ES-I3 (cell line): Measurements from ENCODE around the gene NOB1.
"Not testable (repeated sequence)": the region's sequence is repeated elsewhere in the genome, so short reads cannot be mapped to it uniquely, and the experiment has no call there.

ENCODE experiments used
- H3K36me3 ChIP-seq: 2 replicates; pipeline ENCODE4 v1.6.1; 2013; ENCODE audit warnings: mild to moderate bottlenecking, low read length, control low read depth, moderate library complexity; ENCODE audit not compliant: insufficient read depth
- H3K4me1 ChIP-seq: 2 replicates; pipeline ENCODE4 v1.6.1; 2013; ENCODE audit warnings: mild to moderate bottlenecking, control low read depth, low read length; ENCODE audit not compliant: insufficient read depth
- H3K9ac ChIP-seq: 2 replicates; pipeline ENCODE4 v1.6.1; 2013; ENCODE audit warnings: low read depth, mild to moderate bottlenecking, low read length, moderate library complexity
- H3K9me3 ChIP-seq: 2 replicates; pipeline ENCODE4 v1.6.1; 2013; ENCODE audit warnings: mild to moderate bottlenecking, low read length, moderate library complexity; ENCODE audit not compliant: control insufficient read depth, insufficient read depth

Gene NOB1

GRCh38 chr16:69771651-69771967 lies 16.9 kb upstream of the NOB1 start:
- Histone ChIP-seq H3K9me3 (peaks cover 7% of the 10 kb centered on the region; the same call in 1 of the 2 replicates), H3K4me1 (no peaks in the 10 kb centered on the region; the same call in 1 of the 2 replicates), H3K9ac (no peak overlapping the region), H3K36me3 (no peaks in the 10 kb centered on the region)

DNA sequence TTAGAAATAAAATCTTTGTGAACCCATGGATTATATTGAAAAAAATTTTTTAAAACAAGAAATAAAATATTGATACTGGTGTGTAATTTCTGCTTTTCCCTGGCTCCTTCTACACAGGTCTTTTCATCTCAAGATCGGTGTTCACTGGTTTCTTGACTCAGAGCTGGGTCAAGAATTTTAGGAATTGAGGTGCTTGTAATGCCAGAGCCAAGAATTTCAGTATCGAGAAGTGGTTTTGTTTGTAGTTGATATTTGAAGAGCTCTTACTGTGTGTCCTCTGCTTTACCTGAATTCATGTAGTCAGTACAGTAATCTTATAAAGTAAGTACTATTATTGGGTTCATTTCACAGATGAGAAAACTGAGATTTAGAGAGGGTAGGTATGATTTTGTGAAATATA lies 14.7 kb upstream of the NOB1 start:
- Histone ChIP-seq H3K36me3 (no peaks in the 10 kb centered on the region), H3K9ac (no peak overlapping the region), H3K9me3 (no peaks in the 10 kb centered on the region), H3K4me1 (no peaks in the 10 kb centered on the region; the same call in 1 of the 2 replicates)

DNA sequence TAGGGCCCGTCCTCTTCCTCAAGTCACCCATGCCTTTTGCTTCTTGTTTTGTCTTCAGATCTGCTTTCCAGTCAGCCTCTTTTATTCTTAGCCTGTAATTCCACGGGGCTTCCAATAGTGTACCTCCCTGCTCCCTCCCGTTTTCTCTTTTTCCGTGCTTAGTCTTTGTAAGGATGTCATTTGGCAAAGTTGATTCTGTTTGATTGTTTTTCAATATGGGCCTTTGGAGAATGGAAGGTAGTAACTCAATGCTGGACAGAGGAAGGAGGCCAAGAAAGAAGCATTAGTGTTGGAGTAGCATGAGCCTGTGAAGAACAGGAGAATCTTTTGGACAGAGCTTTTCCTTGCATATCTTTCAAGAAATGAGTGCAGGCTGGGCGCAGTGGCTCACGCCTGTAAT lies 13.9 kb upstream of the NOB1 start:
- H3K4me1 ChIP-seq = no peaks in the 10 kb centered on the region; the same call in 1 of the 2 replicates
- no peaks in the 10 kb centered on the region for H3K9me3 ChIP-seq
- no peaks in the 10 kb centered on the region for H3K36me3 ChIP-seq
- H3K9ac ChIP-seq = no peak overlapping the region

DNA sequence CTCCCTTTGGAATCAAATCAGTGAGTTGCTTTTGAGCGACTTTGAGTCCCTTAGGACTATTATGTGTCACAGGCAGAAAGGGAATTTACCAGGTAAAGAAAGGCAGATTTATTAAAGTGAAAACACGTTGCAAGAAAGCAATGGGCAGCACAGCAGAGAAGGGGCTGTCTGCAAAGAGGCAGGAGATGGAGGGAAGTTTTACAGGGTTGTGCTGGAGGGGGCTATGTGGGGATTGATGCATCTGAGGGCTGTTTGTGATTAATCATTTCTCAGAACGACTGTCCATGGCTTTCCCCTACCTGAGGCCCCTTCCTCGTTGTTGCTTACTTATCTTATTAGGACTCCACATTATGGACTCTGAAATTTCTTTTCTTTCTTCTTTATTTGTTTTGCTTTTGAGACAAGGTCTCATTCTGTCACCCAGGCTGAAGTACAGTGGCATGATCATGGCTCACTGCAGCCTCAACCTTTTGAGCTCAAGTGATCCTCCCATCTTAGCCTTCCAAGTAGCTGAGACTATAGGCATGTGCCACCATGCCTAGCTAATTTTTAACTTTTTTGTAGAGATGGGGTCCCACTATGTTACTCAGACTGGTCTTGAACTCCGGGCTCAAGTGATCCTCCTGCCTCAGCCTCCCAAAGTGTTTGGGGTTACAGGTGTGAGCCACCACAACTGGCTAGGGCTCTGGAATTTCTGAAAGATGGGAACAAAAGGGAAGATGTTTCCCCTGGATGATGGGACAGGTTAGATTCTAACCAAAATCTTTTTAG lies 12.9 kb upstream of the NOB1 start:
- H3K9ac ChIP-seq = no peak overlapping the region
- H3K4me1 ChIP-seq = no peaks in the 10 kb centered on the region
- H3K9me3 ChIP-seq = no peaks in the 10 kb centered on the region
- no peaks in the 10 kb centered on the region for H3K36me3 ChIP-seq

DNA sequence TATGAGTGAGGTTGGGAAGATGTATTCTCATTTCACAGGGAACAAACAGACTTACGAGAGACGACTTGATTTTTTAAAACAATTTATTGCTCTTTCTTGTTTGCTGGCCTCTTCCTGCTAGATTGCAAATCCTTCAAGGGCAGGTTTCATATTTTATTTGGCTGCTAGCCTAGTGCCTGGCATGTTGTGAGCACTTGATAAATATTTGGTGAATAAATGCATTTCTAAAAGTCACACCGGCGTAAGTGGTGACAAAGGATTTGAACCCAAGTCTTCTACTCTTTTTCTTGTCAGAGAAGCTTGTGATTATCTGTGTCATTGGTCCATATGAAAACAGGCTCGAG lies 8.8 kb upstream of the NOB1 start:
- H3K36me3 ChIP-seq = no peaks in the 10 kb centered on the region
- H3K9me3 ChIP-seq = no peaks in the 10 kb centered on the region
- no peaks in the 10 kb centered on the region for H3K4me1 ChIP-seq
- peak overlapping the region; percentile 96 for H3K9ac ChIP-seq

DNA sequence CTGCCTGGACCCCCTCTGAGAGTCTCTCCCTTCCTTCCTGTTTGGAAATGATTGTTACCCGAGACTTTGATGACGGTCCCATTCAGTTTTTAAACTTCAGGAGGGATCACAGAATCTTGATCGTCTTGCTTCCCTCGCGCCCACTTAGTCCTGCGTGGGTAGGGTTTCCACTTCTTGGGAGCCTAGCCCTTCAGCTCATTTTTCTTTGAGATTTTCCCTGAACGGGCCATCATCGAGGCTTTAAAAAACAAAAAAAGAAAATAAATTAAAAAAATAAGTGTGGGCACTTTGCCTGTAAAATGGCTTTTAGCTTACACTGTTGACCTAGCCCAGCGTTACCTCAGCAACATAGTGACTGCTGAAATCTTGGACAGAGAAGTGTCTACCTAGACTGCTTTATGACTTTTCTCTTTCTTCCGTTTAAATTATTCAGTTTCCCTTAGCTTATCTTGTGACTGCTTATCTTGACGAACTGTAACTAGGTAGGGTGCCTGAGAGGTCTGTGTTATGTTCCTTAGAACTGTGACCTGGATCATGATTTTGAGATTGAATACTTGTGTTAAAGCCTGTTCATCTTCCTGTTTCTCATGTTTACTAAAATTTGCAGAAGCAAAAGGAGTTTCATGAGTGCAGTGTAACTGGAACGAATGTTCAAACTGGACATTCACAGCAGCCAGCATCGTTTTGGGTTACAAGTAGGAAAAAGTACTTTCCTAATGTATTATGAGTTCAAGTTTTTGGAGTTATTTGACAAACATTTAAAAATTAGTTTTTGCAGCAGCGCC lies 8.3 kb upstream of the NOB1 start:
- H3K36me3 ChIP-seq = no peaks in the 10 kb centered on the region
- no peaks in the 10 kb centered on the region for H3K4me1 ChIP-seq
- H3K9me3 ChIP-seq = no peaks in the 10 kb centered on the region
- H3K9ac ChIP-seq = peak overlapping the region; percentile 96

DNA sequence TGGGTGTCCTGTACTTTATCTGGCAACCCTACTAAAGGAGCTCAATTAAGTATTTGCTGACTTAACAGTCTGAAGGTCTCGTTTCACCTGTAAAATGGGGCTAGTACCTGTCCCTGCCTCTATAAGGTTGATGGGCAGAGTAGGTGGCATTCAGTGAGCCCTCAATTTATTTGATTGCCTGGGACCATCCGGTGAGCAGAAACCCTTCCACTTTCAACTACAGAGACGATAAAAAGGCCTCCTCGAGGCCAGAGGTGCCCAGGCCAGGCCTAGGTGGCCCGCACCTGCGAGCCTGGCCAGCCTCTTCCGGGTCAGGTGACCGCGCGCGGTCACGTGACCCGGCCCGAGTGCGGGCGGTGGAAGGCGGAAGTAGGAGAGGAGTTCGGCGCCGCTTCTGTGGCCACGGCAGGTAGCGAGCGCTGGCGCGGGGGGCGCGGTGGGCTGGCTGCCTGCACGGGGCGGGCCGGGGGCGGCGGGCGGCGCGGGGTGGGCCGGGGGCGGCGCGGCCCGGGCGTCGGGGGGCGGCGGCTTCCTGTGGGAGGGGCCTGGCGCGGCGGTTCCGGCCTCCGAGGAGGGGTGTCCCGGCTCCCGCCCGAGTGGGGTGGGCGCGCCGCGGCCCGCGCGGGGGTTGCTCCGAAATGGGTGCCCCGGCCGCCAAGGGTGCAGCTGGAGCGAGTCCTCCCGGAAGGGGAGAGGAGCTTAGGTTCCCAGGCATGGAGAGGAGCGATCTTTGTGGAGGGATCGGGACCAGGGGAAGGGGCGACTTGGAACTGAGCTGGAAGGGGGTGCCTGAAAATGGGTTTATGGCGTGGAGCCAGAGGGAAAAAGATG lies 7.5 kb upstream of the NOB1 start, which contains the start of gene WWP2:
Gene WWP2, plus strand, starts transcription at position 350 of the 831 bp plus-strand sequence. CDS start 24,679 bp downstream, outside the sequence.
- Histone ChIP-seq H3K4me1 (no peaks in the 10 kb centered on the region), H3K36me3 (no peaks in the 10 kb centered on the region), H3K9me3 (no peaks in the 10 kb centered on the region), H3K9ac (peak within 1 kb of the TSS; percentile 96)

DNA sequence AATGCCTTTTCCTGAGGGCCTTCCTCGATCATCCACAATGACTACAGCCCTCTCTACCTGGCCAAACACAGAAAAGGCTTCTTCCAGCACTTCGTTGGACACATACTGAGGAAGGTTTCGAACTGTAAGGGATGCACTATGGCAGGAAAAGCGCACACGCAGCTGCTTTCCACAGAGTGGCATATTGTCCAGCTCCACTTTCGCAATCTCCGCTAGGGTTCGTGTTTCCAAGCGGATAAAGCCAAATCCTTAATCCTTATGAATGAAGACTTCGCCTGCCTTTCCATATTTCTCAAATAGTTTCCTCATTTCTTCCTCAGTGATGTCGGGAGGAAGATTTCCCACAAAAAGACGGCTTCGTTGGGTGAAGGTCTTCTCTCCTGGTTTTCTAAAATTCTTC lies 2.6 kb upstream of the NOB1 start:
- not testable (repeated sequence) for H3K9ac ChIP-seq, H3K9me3 ChIP-seq, H3K4me1 ChIP-seq, H3K36me3 ChIP-seq

DNA sequence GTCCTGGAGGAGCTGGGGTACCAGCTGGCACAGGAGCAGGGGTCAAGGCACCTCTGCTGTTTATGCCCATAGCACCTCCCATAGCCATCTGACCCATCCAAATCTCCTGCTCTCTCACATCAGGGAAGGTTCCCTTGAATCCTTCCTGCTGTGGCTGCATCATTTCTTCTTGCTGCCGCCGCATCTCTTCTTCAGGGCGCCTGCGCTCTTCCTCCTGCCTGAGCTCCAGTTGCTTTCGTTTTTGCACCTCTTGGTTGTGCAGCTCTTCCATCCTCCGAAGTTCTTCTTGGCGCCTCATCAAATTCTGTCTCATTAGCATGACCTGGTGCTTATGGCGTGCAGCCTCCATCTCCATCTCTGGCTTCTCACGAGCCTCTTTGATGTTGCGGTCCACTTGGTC lies 2.0 kb upstream of the NOB1 start:
- Histone ChIP-seq H3K9me3 (no peaks in the 10 kb centered on the region), H3K9ac (no peak overlapping the region)

DNA sequence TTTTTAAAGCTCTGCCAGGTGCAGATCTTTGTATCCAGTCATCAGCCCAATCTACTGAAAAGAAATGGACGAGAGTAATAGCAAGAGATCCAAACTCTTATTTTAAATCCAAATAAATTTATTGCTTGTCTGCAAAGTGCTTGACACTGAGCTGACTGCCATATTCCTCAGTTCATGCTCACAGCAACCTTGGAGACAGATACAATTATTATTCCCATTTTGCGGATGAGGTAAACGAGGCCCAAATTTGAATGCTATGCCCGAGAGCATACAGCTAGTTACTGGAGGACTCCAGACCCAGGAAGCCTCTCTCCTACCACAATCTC lies 620 bp downstream of the NOB1 start:
- no peaks in the 10 kb centered on the region for H3K9me3 ChIP-seq
- no peaks in the 10 kb centered on the region for H3K4me1 ChIP-seq
- H3K9ac ChIP-seq = peak overlapping the region; percentile 92
- H3K36me3 ChIP-seq = peaks cover 23% of the 10 kb centered on the region

More for the DNA sequence above, 2.0 kb upstream of the NOB1 start:
- H3K36me3 ChIP-seq = peaks cover 5% of the 10 kb centered on the region
- H3K4me1 ChIP-seq = no peaks in the 10 kb centered on the region

DNA sequence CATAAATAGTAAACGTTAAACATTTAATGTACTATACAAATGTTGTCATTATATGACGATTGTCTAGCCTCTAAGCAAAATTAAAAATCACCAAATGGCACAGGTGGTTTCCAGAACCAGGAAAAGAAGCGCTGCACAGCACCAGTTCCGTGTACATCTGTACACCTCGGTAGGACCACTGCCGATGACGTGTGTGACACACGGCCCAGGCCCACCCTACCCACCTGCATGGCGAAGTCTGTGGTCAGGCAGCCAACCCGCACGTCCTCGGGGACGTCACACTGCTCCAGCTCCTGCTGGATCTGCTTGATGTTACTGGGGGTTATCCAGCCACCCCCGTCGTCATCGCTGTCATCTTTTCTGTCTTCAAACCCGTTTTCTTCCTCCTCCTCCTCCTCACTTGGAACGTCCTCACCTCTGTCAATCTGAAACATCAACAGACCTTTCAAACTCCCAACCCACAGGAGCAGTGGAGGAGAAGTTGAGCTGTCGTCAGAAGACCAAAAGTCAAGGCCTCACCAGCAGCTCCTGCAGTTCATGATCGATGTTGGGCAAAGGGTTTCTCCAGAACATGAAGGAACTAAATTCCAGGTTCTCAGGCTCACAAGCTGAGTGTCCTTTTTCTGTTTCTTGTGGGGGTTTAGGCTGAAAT lies 5.9 kb downstream of the NOB1 start:
- no peaks in the 10 kb centered on the region for H3K4me1 ChIP-seq
- no peak overlapping the region for H3K9ac ChIP-seq
- no peaks in the 10 kb centered on the region for H3K9me3 ChIP-seq
- H3K36me3 ChIP-seq = peaks cover 53% of the 10 kb centered on the region

GRCh38 chr16:69747115-69747514 lies 7.6 kb downstream of the NOB1 start:
- H3K9me3 ChIP-seq = no peaks in the 10 kb centered on the region
- peaks cover 57% of the 10 kb centered on the region for H3K36me3 ChIP-seq
- no peak overlapping the region for H3K9ac ChIP-seq
- no peaks in the 10 kb centered on the region for H3K4me1 ChIP-seq

GRCh38 chr16:69745959-69746358 lies 8.8 kb downstream of the NOB1 start:
- Histone ChIP-seq H3K9ac (no peak overlapping the region), H3K36me3 (peaks cover 57% of the 10 kb centered on the region), H3K4me1 (no peaks in the 10 kb centered on the region), H3K9me3 (no peaks in the 10 kb centered on the region)

DNA sequence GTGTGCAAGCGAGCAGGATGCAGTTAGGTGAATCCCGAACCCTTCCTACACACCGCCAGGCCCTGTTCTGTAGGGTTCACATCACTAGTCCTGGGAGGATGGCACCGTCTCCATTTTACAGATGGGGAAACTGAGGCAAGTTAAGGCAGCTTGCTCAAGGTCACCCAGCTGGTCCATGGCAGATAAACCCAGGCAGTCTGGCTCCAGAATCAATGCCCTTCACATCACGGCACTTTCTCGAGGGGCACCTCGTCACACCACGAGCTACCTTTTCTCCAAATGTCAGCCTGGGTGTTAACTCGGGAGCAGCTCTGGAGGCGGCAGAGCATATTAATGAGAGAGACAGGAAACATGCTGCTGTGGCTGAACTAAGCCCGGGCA lies 9.5 kb downstream of the NOB1 start:
- Histone ChIP-seq H3K9me3 (no peaks in the 10 kb centered on the region), H3K9ac (no peak overlapping the region), H3K36me3 (peaks cover 54% of the 10 kb centered on the region), H3K4me1 (no peaks in the 10 kb centered on the region)
